ENCODE measurements around the gene ARCN1. TPM values are rescaled to one million over a fixed set of nuclear protein-coding genes. Genes with fewer than 3 reads are reported as not detected.

Gene ARCN1
- total and polyA plus RNA-seq, 7 donors = 49.4 to 76.3 (median 60.8) TPM

GRCh38 chr11:118645066-118645715, 73.0 kb downstream of the ARCN1 start:
- 92 to 93% (median 93%) methylated on average over 24 of the region's 24 CpGs for WGBS, 3 donors
- Histone ChIP-seq H3K27ac (no peak overlapping the region), H3K27me3 (ENCODE audit: insufficient read depth in 3 of 3, low read length in 2 of 3) (no peaks in the 10 kb centered on the region), H3K4me3 (no peak overlapping the region), H3K9me3 (no peaks in the 10 kb centered on the region), H3K4me1 (peaks cover 28% of the 10 kb centered on the region), H3K36me3 (ENCODE audit: insufficient read depth in 1 of 2, low read depth in 1 of 2) (peaks cover 0 to 74% of the 10 kb centered on the region in 2 donors)
- no peak for TF ChIP-seq CTCF (IDR thresholded peaks at IDR 0.05)
- ATAC-seq (no peak), DNase-seq (no peak)
- intact Hi-C loops (cut with DNase I) = no loop called here

- intact Hi-C loops (cut with DNase I) = no loop called here
- DNase-seq (no peak), ATAC-seq (no peak)
- peaks cover 24% of the 10 kb centered on the region for H3K4me1 ChIP-seq
- TF ChIP-seq CTCF (IDR thresholded peaks at IDR 0.05) = no peak
- H3K27me3 ChIP-seq (ENCODE audit: insufficient read depth in 3 of 3, low read length in 2 of 3) = no peaks in the 10 kb centered on the region
- 70 to 86% (median 78%) methylated on average over 3 of the region's 3 CpGs for WGBS, 3 donors
- no peaks in the 10 kb centered on the region for H3K9me3 ChIP-seq
- no peak overlapping the region for H3K4me3 ChIP-seq
- H3K36me3 ChIP-seq (ENCODE audit: insufficient read depth in 1 of 2, low read depth in 1 of 2) = peaks cover 2 to 85% of the 10 kb centered on the region in 2 donors
- no peak overlapping the region for H3K27ac ChIP-seq
Measured at GRCh38 chr11:118646393-118646792, 74.2 kb downstream of the ARCN1 start.

- TF ChIP-seq CTCF (IDR thresholded peaks at IDR 0.05) = no peak
- ATAC-seq (no peak), DNase-seq (no peak)
- H3K27me3 ChIP-seq (ENCODE audit: insufficient read depth in 3 of 3, low read length in 2 of 3) = no peaks in the 10 kb centered on the region
- intact Hi-C loops (cut with DNase I) = no loop called here
- H3K36me3 ChIP-seq (ENCODE audit: insufficient read depth in 1 of 2, low read depth in 1 of 2) = peaks cover 2 to 93% of the 10 kb centered on the region in 2 donors
- 73 to 79% (median 78%) methylated on average over 4 to 5 of the region's 5 CpGs for WGBS, 3 donors
- H3K4me3 ChIP-seq = no peak overlapping the region
- H3K9me3 ChIP-seq = no peaks in the 10 kb centered on the region
- H3K27ac ChIP-seq = no peak overlapping the region
- H3K4me1 ChIP-seq = peaks cover 10% of the 10 kb centered on the region
Measured at GRCh38 chr11:118648291-118648690, 76.1 kb downstream of the ARCN1 start.

- H3K27me3 ChIP-seq (ENCODE audit: insufficient read depth in 3 of 3, low read length in 2 of 3) = no peaks in the 10 kb centered on the region
- ATAC-seq (no peak), DNase-seq (no peak)
- peaks cover 2 to 98% of the 10 kb centered on the region in 2 donors for H3K36me3 ChIP-seq (ENCODE audit: insufficient read depth in 1 of 2, low read depth in 1 of 2)
- H3K9me3 ChIP-seq = no peaks in the 10 kb centered on the region
- H3K27ac ChIP-seq = no peak overlapping the region
- TF ChIP-seq CTCF (IDR thresholded peaks at IDR 0.05) = no peak
- WGBS, 3 donors = 88 to 94% (median 92%) methylated on average over 10 of the region's 10 CpGs
- H3K4me3 ChIP-seq = no peak overlapping the region
- H3K4me1 ChIP-seq = no peaks in the 10 kb centered on the region
- intact Hi-C loops (cut with DNase I) = no loop called here
Measured at GRCh38 chr11:118649941-118650340, 77.7 kb downstream of the ARCN1 start.

GRCh38 chr11:118650366-118650765, 78.2 kb downstream of the ARCN1 start:
- Histone ChIP-seq H3K36me3 (ENCODE audit: insufficient read depth in 1 of 2, low read depth in 1 of 2) (peaks cover 2 to 98% of the 10 kb centered on the region in 2 donors), H3K9me3 (no peaks in the 10 kb centered on the region), H3K27me3 (ENCODE audit: insufficient read depth in 3 of 3, low read length in 2 of 3) (no peaks in the 10 kb centered on the region), H3K4me3 (no peak overlapping the region), H3K27ac (no peak overlapping the region), H3K4me1 (no peaks in the 10 kb centered on the region)
- DNase-seq (no peak), ATAC-seq (no peak)
- TF ChIP-seq CTCF (IDR thresholded peaks at IDR 0.05) = no peak
- WGBS, 3 donors = 91 to 97% (median 92%) methylated on average over 8 of the region's 8 CpGs
- intact Hi-C loops (cut with DNase I) = no loop called here
